Activated CD8-positive, alpha-beta T cell treated with anti-CD3 and anti-CD28 coated beads, Interleukin-2, amount 10 ng/mL, durations not matched to agents 7 days and 5 days (primary cell): ENCODE measurements around the gene MYCBP. TPM values are rescaled to one million over a fixed set of nuclear protein-coding genes. Genes with fewer than 3 reads are reported as not detected.

ENCODE experiments used
- ATAC-seq: fragments of 150-1000 bp; cut with Tn5 transposase; one replicate; pipeline ENCODE4 v1.10.0; 2021; ENCODE audit warnings: moderate library complexity
- CTCF ChIA-PET: fragments of 350-600 bp; sonication (Branson Sonifier 250); formaldehyde crosslinking; loops from one replicate; lab custom pipeline; 2021; ENCODE audit warnings: antibody characterized with exemption; lab: Charles Lee
- POLR2A ChIA-PET: fragments of 350-600 bp; sonication (Branson Sonifier 250); formaldehyde crosslinking; loops from one replicate; lab custom pipeline; 2021; ENCODE audit warnings: antibody characterized with exemption; lab: Charles Lee
- DNase-seq: peaks from one replicate; pipeline ENCODE4 v3.0.0-alpha.2; 2020
- H3K27ac Mint-ChIP-seq: one replicate; pipeline ENCODE4 v1.8.0; 2021; ENCODE audit warnings: mild to moderate bottlenecking, mixed read lengths
- H3K27me3 Mint-ChIP-seq: one replicate; pipeline ENCODE4 v1.8.0; 2021; ENCODE audit warnings: low read depth, mixed read lengths
- H3K36me3 Mint-ChIP-seq: one replicate; pipeline ENCODE4 v1.8.0; 2021; ENCODE audit warnings: low read depth, mixed read lengths
- H3K4me1 Mint-ChIP-seq: one replicate; pipeline ENCODE4 v1.8.0; 2021; ENCODE audit warnings: low read depth, mixed read lengths
- H3K4me3 Mint-ChIP-seq: one replicate; pipeline ENCODE4 v1.8.0; 2021; ENCODE audit warnings: mild to moderate bottlenecking, mixed read lengths
- H3K9me3 Mint-ChIP-seq: one replicate; pipeline ENCODE4 v1.8.0; 2022; ENCODE audit warnings: mixed read lengths; ENCODE audit not compliant: insufficient read depth
- total RNA-seq, 2 experiments: library from RNA; stranded (reverse); gene quantifications; one replicate each; pipeline ENCODE4 v1.2.3, GENCODE V29; 2021

The MYCBP gene
- total RNA-seq, 2 experiments from 2014 or later: 52.7 to 61.1 TPM

DNA sequence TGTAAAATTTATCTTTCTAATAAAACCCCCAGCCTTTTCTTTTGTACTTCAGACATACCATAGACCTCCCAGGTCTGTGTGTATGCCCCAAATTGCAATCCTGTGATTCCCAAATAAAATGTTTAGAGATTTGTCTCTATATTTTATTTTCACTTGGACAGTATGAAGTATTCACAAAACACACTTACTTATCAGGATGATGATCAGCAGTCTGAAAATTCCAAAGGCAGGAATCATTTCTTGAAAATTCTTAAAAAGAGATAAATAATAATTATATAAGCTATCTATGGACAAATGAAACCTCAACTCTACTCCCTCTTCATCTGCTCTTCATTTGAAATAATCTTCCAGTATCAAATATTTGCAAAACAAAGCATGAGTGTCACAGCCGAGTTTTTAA, 19.8 kb upstream of the MYCBP start:
- no peak for ATAC-seq
- CTCF ChIA-PET: no interaction called here
- no peak for DNase-seq
- no peak overlapping the region for H3K4me3 Mint-ChIP-seq
- no peaks in the 10 kb centered on the region for H3K4me1 Mint-ChIP-seq
- no peaks in the 10 kb centered on the region for H3K36me3 Mint-ChIP-seq
- peaks cover 4% of the 10 kb centered on the region for H3K27me3 Mint-ChIP-seq
- H3K9me3 Mint-ChIP-seq: no peaks in the 10 kb centered on the region
- no peak overlapping the region for H3K27ac Mint-ChIP-seq
- POLR2A ChIA-PET: no interaction called here

DNA sequence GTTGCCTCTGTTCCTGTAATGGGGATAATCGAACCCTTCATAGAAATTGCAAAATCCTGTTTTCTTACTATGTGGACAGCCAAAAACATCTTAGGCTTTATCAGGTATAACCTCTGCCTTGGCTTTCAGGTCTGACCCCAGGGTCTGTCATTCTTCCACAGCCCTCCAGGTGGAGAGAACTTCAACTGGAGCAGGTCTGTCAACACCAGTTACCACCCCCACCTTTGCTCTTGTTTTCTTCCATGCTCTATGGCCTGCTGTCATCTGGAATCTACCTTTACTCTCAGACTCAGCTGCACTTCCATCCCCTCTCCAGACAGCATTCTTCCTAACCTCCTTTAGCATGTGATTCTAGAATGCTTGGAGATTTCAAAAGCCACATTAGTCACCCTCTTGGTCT, 18.6 kb upstream of the MYCBP start:
- ChIA-PET CTCF (no interaction called here), POLR2A (no interaction called here)
- Mint-ChIP-seq H3K4me1 (no peaks in the 10 kb centered on the region), H3K27ac (no peak overlapping the region), H3K27me3 (peaks cover 4% of the 10 kb centered on the region), H3K36me3 (no peaks in the 10 kb centered on the region), H3K4me3 (no peak overlapping the region), H3K9me3 (no peaks in the 10 kb centered on the region)
- no peak for ATAC-seq
- no peak for DNase-seq

DNA sequence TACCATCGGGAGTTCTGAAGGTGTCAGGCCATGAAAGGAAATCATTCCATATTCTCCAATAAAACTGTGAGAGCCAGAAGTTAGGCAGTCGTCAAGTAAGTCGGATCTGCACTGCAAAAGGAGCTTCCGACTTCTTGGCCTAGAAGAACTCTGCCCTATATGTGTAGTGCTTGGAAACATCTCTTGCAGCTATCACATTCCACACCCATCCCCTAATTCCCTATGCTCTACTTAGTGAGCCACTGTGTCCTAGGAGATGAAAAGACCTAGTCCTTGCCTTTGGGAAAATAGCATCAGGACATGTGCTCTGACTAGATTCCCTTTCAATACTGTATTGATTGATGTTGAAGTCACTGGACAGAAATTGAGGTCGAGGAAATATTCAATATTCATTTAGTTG, 16.4 kb upstream of the MYCBP start:
- H3K4me3 Mint-ChIP-seq: no peak overlapping the region
- ChIA-PET POLR2A (no interaction called here), CTCF (interaction anchor here (0.8 kb wide), 1 partner anchor 203 kb away, joined by 3 read pairs; no protein-coding TSS in a partner anchor)
- H3K36me3 Mint-ChIP-seq: no peaks in the 10 kb centered on the region
- DNase-seq (no peak), ATAC-seq (no peak)
- H3K9me3 Mint-ChIP-seq: no peaks in the 10 kb centered on the region
- H3K27ac Mint-ChIP-seq: no peak overlapping the region
- H3K27me3 Mint-ChIP-seq: peaks cover 13% of the 10 kb centered on the region
- no peaks in the 10 kb centered on the region for H3K4me1 Mint-ChIP-seq

DNA sequence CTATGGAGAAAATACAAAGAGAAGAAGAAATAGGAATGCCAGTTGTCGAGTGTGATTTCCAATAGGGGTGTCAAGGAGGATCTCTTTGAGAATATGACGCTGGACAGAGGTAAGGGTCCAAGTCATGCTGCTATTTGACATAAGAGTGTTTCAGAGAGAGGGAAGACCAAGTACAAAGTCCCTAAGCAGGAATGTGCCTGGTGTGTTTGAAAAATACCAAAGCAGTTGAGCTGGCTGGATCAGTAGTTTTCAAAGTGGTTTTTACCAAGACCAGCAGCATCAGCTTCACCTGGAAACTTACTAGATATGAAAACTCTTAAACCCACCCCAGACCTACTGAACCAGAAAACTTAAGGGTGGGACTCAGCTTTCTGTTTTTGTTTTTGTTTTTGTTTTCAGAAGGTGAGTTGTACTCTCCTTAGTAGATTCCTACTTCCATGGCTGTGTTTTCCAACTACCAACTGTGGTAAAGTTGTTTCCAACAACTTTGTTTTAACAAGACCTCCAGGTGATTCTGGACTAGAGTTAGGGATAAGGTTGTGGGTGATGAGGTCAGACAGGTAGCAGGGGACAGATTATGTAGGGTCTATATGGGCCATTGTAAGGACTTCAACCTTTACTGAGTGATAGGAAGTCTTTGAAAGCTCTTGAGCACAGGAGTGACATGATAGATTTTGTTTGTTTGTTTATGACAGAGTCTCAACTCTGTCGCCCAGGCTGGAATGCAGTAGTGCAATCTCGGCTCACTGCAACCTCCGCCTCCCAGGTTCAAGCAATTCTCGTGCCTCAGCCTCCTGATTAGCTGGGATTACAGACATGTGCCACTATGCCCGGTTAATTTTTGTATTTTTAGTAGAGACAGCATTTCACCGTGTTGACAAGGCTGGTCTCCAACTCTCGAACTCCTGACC, 15.5 kb upstream of the MYCBP start:
- no peak overlapping the region for H3K27ac Mint-ChIP-seq
- no peaks in the 10 kb centered on the region for H3K9me3 Mint-ChIP-seq
- H3K36me3 Mint-ChIP-seq: no peaks in the 10 kb centered on the region
- H3K4me3 Mint-ChIP-seq: no peak overlapping the region
- DNase-seq (no peak), ATAC-seq (no peak)
- H3K4me1 Mint-ChIP-seq: no peaks in the 10 kb centered on the region
- ChIA-PET POLR2A (no interaction called here), CTCF (interaction anchor here (0.7 to 0.8 kb wide), 2 partner anchors 204 to 355 kb away, joined by 3 read pairs; no protein-coding TSS in a partner anchor)
- peaks cover 13% of the 10 kb centered on the region for H3K27me3 Mint-ChIP-seq

DNA sequence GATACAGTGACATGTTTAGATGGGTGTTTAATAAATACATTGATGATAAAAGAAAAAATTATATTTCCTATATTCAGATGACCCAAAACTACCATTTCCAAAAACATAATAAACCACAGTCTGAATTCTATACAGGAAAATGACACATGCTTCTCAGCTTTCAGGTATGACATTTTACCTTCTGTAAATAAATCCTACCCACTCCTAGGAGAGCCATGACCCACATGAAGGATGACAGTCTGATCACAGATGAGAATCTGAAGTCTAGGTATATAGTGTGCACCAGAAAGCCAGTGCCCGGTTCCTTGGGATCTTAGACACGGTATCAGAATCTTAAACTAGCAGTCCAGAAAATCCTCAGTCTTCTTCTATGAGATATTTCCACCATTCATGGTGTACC, 11.9 kb upstream of the MYCBP start:
- DNase-seq: no peak
- Mint-ChIP-seq H3K36me3 (no peaks in the 10 kb centered on the region), H3K27me3 (peaks cover 13% of the 10 kb centered on the region), H3K9me3 (no peaks in the 10 kb centered on the region), H3K4me3 (no peak overlapping the region), H3K4me1 (no peaks in the 10 kb centered on the region), H3K27ac (no peak overlapping the region)
- CTCF ChIA-PET: no interaction called here
- POLR2A ChIA-PET: no interaction called here
- ATAC-seq: no peak

DNA sequence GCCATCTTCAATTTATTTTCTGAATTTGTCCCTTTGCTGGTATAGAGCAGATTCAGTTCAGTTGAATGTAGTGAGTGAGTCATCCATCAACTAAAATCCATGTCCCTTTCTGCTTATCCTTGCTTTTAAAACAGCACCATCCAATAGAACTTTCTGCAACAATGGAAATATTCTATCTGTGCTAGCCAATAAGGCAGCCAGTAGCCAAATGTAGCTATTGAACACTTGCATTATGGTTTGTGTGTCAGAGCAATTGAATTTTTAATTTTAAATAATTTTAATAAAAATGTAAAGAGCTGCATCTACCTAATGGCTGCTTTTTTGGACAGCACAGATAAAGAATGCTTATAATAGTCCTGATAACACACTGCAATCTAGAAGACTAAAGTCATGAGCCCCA, 8.3 kb upstream of the MYCBP start, which contains the start of gene GJA9:
GJA9 (minus strand) TSS at position 101 of the 400 bp plus-strand sequence. CDS start 5,489 bp downstream, outside the sequence.
- CTCF ChIA-PET: interaction anchor here (1.1 to 1.4 kb wide), 4 partner anchors 14 to 217 kb away, joined by 3 to 4 read pairs (median 4); no protein-coding TSS in a partner anchor
- DNase-seq (no peak), ATAC-seq (no peak)
- Mint-ChIP-seq H3K4me1 (no peaks in the 10 kb centered on the region), H3K27me3 (peaks cover 7% of the 10 kb centered on the region), H3K36me3 (no peaks in the 10 kb centered on the region), H3K9me3 (no peaks in the 10 kb centered on the region), H3K4me3 (no peak within 1 kb of the TSS), H3K27ac (no peak within 1 kb of the TSS)
- POLR2A ChIA-PET: no interaction called here

DNA sequence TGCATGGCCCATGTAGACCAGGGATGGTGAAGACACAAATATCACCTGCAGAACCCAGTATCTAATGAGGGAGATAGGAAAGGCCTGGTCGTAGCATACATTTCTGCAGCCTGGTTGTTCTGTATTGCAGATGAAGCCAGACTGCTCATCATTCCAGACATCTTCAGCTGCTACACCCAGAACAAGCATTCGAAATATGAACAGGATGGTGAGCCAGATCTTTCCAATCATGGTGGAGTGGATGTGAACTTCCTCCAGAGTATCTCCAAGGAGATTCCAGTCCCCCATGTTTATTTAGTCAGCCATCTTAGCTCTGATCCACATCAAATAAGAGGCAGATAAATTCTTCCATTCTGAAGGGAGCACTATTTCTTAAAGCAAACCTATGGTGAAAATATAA, 2.7 kb upstream of the MYCBP start:
- ATAC-seq: no peak
- H3K4me3 Mint-ChIP-seq: no peak overlapping the region

DNA sequence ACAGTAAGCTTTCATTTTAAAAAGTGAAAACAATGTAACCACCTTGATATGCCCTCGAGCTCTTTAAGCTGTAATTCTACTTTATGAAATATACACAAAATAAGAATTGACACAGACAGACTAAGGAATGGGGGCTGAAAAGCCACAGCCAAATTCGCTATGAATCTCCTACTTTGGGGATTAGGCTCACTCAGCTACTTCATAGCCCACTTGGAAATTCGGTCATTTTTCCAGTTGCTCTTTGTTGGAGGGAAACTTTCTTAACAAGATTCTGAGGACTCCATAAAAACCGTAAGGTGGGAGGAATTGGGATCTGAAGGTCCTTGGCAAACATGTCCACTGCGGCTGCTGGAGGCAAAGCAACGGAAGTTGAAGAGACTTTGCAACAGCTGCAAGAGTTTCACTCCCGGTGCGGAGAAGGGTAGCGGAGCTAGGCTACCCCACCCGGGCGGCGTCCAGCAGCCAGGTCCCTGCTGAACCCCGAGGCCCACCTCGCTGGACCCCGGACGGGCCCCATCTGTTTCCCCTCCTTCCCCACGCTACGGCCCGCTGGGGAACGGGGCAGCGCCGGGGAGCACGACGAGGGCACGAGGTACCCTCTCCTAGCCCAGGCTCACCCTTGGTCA, 634 bp downstream of the MYCBP start:
- peak overlapping the region; percentile 95 for H3K4me3 Mint-ChIP-seq
- H3K36me3 Mint-ChIP-seq: peaks cover 14% of the 10 kb centered on the region
- no peaks in the 10 kb centered on the region for H3K27me3 Mint-ChIP-seq
- ChIA-PET POLR2A (interaction anchor here (1.1 to 2.0 kb wide), 2 partner anchors 13 to 15 kb away, joined by 3 to 10 read pairs; partner anchors contain the start of gene RRAGC), CTCF (interaction anchor here (1.0 to 2.0 kb wide), 6 partner anchors 12 to 734 kb away, joined by 3 to 6 read pairs (median 4); no protein-coding TSS in a partner anchor)
- no peaks in the 10 kb centered on the region for H3K9me3 Mint-ChIP-seq
- peak overlapping the region; percentile 87 for H3K27ac Mint-ChIP-seq
- peaks cover 34% of the 10 kb centered on the region for H3K4me1 Mint-ChIP-seq
- ATAC-seq: peak; percentile 20
- peak; percentile 54 for DNase-seq

More for the DNA sequence above, 2.7 kb upstream of the MYCBP start:
- no peak for DNase-seq
- Mint-ChIP-seq H3K4me1 (peaks cover 29% of the 10 kb centered on the region), H3K27me3 (no peaks in the 10 kb centered on the region), H3K36me3 (peaks cover 5% of the 10 kb centered on the region), H3K27ac (no peak overlapping the region), H3K9me3 (no peaks in the 10 kb centered on the region)
- ChIA-PET POLR2A (no interaction called here), CTCF (interaction anchor here (1.3 kb wide), 1 partner anchor 216 kb away, joined by 3 read pairs; no protein-coding TSS in a partner anchor)

DNA sequence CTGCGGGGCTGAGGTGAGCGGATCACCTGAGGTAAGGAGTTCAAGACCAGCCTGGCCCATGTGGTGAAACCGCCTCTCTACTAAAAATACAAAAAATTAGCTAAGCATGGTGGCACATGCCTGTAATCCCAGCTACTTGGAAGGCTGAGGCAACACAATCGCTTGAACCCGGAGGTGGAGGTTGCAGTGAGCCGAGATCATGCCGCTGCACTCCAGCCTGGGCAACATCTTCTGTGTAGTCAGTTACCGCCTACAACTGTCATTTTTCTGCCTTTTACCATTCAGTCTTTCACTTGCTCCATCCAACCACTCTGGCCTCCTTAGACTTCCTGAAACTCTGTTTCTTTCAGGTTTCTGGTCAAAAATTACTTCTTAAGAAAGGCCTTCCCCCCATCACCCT, 2.2 kb downstream of the MYCBP start:
- H3K27ac Mint-ChIP-seq: no peak overlapping the region

DNA sequence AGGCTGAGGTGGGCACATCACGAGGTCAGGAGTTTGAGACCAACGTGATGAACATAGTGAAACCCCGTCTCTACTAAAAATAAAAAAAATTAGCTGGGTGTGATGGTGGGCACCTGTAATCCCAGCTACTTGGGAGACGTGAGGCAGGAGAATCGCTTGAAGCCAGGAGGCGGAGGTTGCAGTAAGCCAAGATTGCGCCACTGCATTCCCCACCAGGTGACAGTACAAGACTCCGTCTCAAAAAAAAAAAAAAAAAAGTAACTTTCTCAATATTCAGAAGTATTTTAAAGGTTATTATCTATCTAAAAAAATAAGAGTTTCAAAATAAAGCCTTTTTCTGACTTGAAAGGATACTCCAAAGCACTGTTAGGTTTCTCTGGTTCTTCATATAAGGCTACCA, 5.9 kb downstream of the MYCBP start:
- H3K4me3 Mint-ChIP-seq: no peak overlapping the region
- ATAC-seq (no peak), DNase-seq (no peak)
- peaks cover 26% of the 10 kb centered on the region for H3K36me3 Mint-ChIP-seq
- H3K27me3 Mint-ChIP-seq: no peaks in the 10 kb centered on the region
- H3K4me1 Mint-ChIP-seq: peaks cover 17% of the 10 kb centered on the region
- H3K27ac Mint-ChIP-seq: no peak overlapping the region
- POLR2A ChIA-PET: no interaction called here
- no peaks in the 10 kb centered on the region for H3K9me3 Mint-ChIP-seq
- CTCF ChIA-PET: no interaction called here

More for the DNA sequence above, 2.2 kb downstream of the MYCBP start:
- POLR2A ChIA-PET: interaction anchor here (2.0 kb wide), 1 partner anchor 11 kb away, joined by 10 read pairs; the partner anchor contains the start of gene RRAGC
- DNase-seq: no peak
- Mint-ChIP-seq H3K9me3 (no peaks in the 10 kb centered on the region), H3K36me3 (peaks cover 19% of the 10 kb centered on the region), H3K27me3 (no peaks in the 10 kb centered on the region), H3K4me1 (peaks cover 34% of the 10 kb centered on the region), H3K4me3 (no peak overlapping the region)
- CTCF ChIA-PET: interaction anchor here (2.0 kb wide), 1 partner anchor 36 kb away, joined by 5 read pairs; no protein-coding TSS in a partner anchor
- ATAC-seq: no peak

DNA sequence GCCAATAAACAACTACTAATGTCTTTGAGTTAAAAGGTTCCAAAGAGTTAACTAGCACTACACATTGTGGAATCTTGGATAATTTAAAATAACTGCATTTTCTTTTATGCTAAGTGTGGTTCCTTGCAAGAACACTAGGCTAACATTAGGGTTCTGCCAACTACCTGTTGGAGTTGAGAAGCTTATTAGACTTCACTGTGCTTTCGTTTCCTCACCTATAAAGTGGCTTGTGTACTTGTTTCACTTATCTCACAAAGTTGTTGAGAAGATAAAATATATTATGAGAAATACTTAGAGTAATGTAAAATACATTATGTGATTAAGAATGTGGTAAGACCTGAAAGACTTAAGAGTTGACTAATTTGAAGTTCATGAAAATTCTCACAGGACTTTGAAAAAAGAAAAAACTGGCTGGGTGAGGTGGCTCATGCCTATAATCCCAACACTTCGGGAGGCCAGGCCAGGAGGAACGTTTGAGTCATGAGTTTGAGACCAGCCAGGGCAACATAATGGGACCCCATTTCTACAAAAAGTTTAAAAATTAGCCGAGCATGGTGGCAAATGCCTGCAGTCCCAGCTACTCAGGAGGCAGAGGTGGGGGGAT, 7.9 kb downstream of the MYCBP start:
- Mint-ChIP-seq H3K27ac (no peak overlapping the region), H3K9me3 (no peaks in the 10 kb centered on the region), H3K4me1 (peaks cover 19% of the 10 kb centered on the region), H3K4me3 (no peak overlapping the region), H3K27me3 (no peaks in the 10 kb centered on the region), H3K36me3 (peaks cover 28% of the 10 kb centered on the region)
- POLR2A ChIA-PET: no interaction called here
- CTCF ChIA-PET: no interaction called here
- no peak for DNase-seq
- no peak for ATAC-seq
